IPS-15b (cell line): ENCODE results near the gene ANKRD13C.
"Not testable (repeated sequence)": the region's sequence is repeated elsewhere in the genome, so short reads cannot be mapped to it uniquely, and the experiment has no call there.

Experiments used
- H3K27me3 ChIP-seq: one replicate; pipeline ENCODE4 v1.6.1; 2013; ENCODE audit warnings: low read length; ENCODE audit not compliant: control insufficient read depth, insufficient read depth
- H3K36me3 ChIP-seq: one replicate; pipeline ENCODE4 v1.6.1; 2013; ENCODE audit warnings: low read length; ENCODE audit not compliant: control insufficient read depth, insufficient read depth
- H3K4me1 ChIP-seq: one replicate; pipeline ENCODE4 v1.6.1; 2013; ENCODE audit warnings: mild to moderate bottlenecking, low read length; ENCODE audit not compliant: control insufficient read depth, insufficient read depth
- H3K4me3 ChIP-seq: one replicate; pipeline ENCODE4 v1.5.1; 2013; ENCODE audit warnings: low read depth, low read length
- H3K9ac ChIP-seq: one replicate; pipeline ENCODE4 v1.6.1; 2013; ENCODE audit warnings: low read depth, mild to moderate bottlenecking, low read length
- H3K9me3 ChIP-seq: one replicate; pipeline ENCODE4 v1.6.1; 2013; ENCODE audit warnings: mild to moderate bottlenecking, low read length; ENCODE audit not compliant: control insufficient read depth, insufficient read depth

ANKRD13C gene

DNA sequence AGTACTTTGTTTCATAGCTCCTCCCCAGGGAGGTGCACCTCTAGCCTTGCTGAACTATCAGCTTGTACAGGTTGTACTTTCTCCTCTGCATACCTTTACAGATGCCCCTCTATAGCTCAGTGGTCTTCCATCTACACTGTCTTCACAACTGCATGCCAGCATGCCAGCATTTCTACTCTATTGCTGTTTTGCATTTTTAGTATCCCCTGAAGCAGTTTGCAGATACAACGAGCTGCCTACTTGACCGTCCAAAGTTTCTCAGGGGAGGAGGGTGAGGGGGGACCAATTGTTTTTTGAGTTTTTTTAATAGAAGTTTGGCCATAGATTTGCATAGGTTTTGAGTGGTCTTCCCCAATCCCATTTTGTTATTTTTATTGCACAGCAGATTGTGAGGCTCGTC, 29.0 kb upstream of the ANKRD13C start:
- Histone ChIP-seq H3K9ac (no peak overlapping the region), H3K36me3 (no peaks in the 10 kb centered on the region), H3K9me3 (no peaks in the 10 kb centered on the region), H3K27me3 (no peaks in the 10 kb centered on the region), H3K4me3 (no peak overlapping the region), H3K4me1 (no peaks in the 10 kb centered on the region)

DNA sequence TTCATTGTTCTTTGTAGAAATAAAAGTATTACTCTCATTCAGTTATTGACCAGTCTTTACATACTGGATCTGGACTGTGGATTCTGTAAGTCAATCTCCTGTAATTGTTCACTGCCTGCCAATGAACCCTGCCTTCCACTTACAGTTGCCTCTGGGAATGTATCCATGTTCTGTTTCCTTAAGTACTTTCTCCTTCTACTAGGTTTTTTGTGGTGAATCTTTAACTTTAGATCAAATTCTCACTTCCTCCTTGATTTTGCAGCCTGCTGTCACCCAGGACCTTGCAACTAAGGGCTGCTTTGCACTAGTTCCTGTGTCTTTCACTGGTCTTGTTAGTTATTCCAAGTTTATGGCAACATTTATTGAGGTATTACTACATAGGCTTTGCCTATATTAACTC, 28.2 kb upstream of the ANKRD13C start:
- no peaks in the 10 kb centered on the region for H3K4me1 ChIP-seq
- no peak overlapping the region for H3K4me3 ChIP-seq
- no peak overlapping the region for H3K9ac ChIP-seq
- H3K9me3 ChIP-seq = no peaks in the 10 kb centered on the region
- H3K27me3 ChIP-seq = no peaks in the 10 kb centered on the region
- H3K36me3 ChIP-seq = no peaks in the 10 kb centered on the region

DNA sequence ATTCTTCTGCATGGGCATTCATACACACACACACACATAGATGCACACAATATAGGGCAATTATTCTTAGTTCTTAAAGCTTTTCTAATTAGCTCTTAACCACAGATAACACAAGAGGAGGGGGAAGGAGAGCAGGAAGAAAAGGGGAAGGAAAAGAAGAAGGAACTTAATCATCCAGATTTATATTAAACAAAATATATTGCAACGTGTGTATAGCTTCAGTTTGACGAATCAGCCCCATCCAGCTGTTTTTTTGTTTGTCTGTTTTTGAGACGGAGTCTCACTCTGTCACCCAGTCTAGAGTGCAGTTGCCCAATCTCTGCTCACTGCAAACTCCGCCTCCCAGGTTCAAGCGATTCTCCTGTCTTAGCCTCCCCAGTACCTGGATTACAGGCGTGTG, 21.7 kb upstream of the ANKRD13C start:
- Histone ChIP-seq H3K9me3 (no peaks in the 10 kb centered on the region), H3K9ac (no peak overlapping the region), H3K4me3 (no peak overlapping the region), H3K27me3 (no peaks in the 10 kb centered on the region), H3K36me3 (no peaks in the 10 kb centered on the region), H3K4me1 (peaks cover 6% of the 10 kb centered on the region)

DNA sequence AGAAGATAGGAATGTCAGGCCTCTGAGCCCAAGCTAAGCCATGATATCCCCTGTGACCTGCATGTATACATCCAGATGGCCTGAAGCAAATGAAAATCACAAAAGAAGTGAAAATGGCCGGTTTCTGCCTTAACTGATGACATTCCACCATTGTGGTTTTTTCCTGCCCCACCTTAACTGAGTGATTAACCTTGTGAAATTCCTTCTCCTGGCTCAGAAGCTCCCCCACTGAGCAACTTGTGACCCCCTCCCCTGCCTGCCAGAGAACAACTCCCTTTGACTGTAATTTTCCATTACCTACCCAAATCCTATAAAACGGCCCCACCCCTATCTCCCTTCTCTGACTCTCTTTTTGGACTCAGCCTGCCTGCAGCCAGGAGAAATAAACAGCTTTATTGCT, 19.1 kb upstream of the ANKRD13C start:
- H3K36me3 ChIP-seq, H3K9ac ChIP-seq, H3K4me1 ChIP-seq: not testable (repeated sequence)

DNA sequence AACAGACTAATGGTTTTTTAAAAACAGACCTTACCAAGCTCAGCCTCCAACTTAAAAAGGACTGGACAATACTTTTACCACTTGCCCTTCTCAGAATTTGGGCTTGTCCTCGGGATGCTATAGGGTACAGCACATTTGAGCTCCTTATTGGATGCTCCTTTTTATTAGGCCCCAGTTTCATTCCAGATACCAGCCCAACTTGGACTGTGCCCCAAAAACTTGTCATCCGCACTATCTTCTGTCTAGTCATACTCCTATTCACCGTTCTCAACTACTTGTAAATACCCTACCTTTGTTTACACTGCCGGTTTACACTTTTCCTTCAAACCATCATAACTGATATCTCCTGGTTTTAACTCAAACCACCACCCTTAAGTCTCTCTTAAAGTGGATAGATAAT, 17.9 kb upstream of the ANKRD13C start:
- H3K4me1 ChIP-seq = peaks cover 6% of the 10 kb centered on the region
- no peak overlapping the region for H3K4me3 ChIP-seq
- H3K9me3 ChIP-seq = no peaks in the 10 kb centered on the region
- peaks cover 4% of the 10 kb centered on the region for H3K36me3 ChIP-seq
- H3K9ac ChIP-seq = no peak overlapping the region
- H3K27me3 ChIP-seq = no peaks in the 10 kb centered on the region

More for the DNA sequence above, 19.1 kb upstream of the ANKRD13C start:
- H3K27me3 ChIP-seq, H3K4me3 ChIP-seq, H3K9me3 ChIP-seq: not testable (repeated sequence)

- H3K9ac ChIP-seq, H3K9me3 ChIP-seq, H3K4me3 ChIP-seq, H3K36me3 ChIP-seq, H3K4me1 ChIP-seq, H3K27me3 ChIP-seq: not testable (repeated sequence)
These were observed 17.1 kb upstream of the ANKRD13C start for GRCh38 chr1:70371586-70371985.

GRCh38 chr1:70367397-70367796, 12.9 kb upstream of the ANKRD13C start:
- not testable (repeated sequence) for H3K4me3 ChIP-seq, H3K9me3 ChIP-seq, H3K27me3 ChIP-seq, H3K9ac ChIP-seq, H3K4me1 ChIP-seq, H3K36me3 ChIP-seq

DNA sequence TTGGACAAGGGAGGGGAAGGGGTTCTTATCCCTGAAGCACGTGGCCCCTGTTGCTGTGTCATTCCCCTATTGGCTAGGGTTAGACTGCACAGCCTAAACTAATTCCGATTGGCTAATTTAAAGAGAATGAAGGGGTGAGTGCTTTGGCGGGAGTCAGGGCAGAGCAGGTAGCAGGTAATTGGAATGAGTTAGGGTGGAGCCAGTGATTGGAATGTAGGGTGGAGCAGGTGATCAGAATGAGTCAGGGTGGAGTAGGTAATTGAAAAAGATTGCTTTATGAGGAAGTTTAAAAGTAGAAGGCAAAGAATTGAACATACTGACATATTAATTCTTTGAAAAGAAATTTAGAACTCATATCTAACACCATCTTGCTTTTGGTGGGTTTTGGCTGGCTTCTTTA, 12.5 kb upstream of the ANKRD13C start:
- not testable (repeated sequence) for H3K36me3 ChIP-seq, H3K4me1 ChIP-seq, H3K9me3 ChIP-seq, H3K9ac ChIP-seq, H3K27me3 ChIP-seq, H3K4me3 ChIP-seq

- H3K4me3 ChIP-seq, H3K27me3 ChIP-seq, H3K9ac ChIP-seq, H3K36me3 ChIP-seq, H3K9me3 ChIP-seq, H3K4me1 ChIP-seq: not testable (repeated sequence)
These were observed 12.0 kb upstream of the ANKRD13C start for GRCh38 chr1:70366425-70366952.

GRCh38 chr1:70364439-70364838, 9.9 kb upstream of the ANKRD13C start:
- H3K9me3 ChIP-seq = no peaks in the 10 kb centered on the region
- no peaks in the 10 kb centered on the region for H3K27me3 ChIP-seq
- no peaks in the 10 kb centered on the region for H3K4me1 ChIP-seq
- no peak overlapping the region for H3K4me3 ChIP-seq
- no peaks in the 10 kb centered on the region for H3K36me3 ChIP-seq
- no peak overlapping the region for H3K9ac ChIP-seq

DNA sequence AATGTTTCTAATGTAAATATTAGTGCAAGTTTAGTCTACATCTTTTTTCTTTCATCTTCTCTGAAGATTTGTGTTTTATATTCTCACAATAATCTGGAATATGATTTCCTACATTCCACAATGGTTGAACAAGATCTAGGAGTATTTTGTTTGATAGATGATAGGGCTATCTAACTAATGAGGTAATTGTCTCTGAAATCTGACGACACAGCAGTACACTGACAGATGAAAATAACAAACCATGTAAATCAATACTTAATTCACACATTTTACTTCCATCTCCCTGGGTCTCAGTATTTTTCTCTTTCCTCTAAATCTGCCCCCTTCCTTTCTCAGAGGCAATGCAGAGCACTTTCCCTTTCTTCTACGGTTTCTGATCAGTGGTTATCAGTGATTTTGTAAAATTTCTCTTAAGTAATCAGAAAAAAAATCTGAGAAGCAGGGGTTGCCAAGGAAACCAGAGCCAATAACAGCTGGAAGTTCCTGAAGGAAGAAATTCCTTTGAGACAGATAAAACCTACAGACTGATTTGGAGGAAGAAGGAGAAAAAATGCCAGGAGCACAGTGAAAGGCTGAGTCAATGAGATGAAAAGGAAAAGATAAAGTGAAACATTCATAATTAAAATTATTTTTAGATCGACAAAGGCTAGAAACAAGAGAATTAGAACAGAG, 7.3 kb upstream of the ANKRD13C start:
- H3K27me3 ChIP-seq = no peaks in the 10 kb centered on the region
- no peaks in the 10 kb centered on the region for H3K4me1 ChIP-seq
- no peaks in the 10 kb centered on the region for H3K36me3 ChIP-seq
- H3K9me3 ChIP-seq = no peaks in the 10 kb centered on the region
- H3K4me3 ChIP-seq = no peak overlapping the region
- H3K9ac ChIP-seq = no peak overlapping the region

GRCh38 chr1:70360321-70360720, 5.8 kb upstream of the ANKRD13C start:
- Histone ChIP-seq H3K9ac (no peak overlapping the region), H3K4me1 (no peaks in the 10 kb centered on the region), H3K36me3 (no peaks in the 10 kb centered on the region), H3K9me3 (no peaks in the 10 kb centered on the region), H3K4me3 (no peak overlapping the region), H3K27me3 (no peaks in the 10 kb centered on the region)
